Activated CD8-positive, alpha-beta memory T cell treated with anti-CD3 and anti-CD28 coated beads for 1 hour (primary cell): Measurements from ENCODE around the gene SLC29A2.
A peak's percentile ranks its signal among the peaks of the same experiment; 100 is the strongest.

Experiments used
- DNase-seq, 2 donors: peaks; one replicate each; pipeline ENCODE4 v3.0.0-alpha.2; 2020; ENCODE audit warnings: low read depth in 1 of 2; ENCODE audit errors: extremely low read depth in 1 of 2

SLC29A2 gene

DNA sequence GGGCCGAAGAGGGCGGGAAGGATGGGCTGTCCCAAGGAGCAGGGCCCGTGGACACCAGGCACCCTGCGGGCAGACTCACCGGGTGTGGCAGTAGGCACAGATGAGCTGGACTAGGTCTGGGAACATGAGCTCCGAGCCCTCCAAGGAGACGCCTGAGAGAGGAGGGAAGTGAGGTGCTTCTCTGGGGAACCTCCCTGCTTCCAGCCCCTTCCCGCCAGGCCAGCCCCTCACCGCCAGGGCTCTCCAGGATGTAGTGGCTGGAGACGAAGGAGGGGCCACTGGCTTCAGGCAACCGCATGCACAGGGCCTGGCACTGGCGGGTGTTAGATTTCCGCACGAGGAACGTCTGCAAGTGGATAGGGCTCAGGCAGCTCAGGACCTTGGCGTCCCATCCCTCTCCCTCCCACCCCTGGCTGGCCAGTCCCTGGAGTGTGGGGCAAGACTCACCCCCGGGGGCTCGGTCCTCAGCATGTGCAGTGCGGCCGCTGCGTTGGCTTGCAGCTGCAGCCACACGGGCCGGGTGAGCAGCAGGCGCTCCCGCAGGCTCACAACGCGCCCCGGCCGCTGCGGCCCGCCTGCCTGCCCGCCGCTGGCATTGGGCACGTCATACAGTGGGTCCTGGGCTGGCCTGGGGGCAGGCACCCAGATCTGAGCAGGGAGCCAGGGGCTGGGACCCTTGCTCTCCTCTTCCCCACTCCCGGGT, 35.9 kb downstream of the SLC29A2 start:
- no peak for DNase-seq

GRCh38 chr11:66334605-66335442, 36.7 kb downstream of the SLC29A2 start:
- DNase-seq: no peak

- no peak for DNase-seq
These were observed 37.5 kb downstream of the SLC29A2 start for GRCh38 chr11:66333896-66334604.

DNA sequence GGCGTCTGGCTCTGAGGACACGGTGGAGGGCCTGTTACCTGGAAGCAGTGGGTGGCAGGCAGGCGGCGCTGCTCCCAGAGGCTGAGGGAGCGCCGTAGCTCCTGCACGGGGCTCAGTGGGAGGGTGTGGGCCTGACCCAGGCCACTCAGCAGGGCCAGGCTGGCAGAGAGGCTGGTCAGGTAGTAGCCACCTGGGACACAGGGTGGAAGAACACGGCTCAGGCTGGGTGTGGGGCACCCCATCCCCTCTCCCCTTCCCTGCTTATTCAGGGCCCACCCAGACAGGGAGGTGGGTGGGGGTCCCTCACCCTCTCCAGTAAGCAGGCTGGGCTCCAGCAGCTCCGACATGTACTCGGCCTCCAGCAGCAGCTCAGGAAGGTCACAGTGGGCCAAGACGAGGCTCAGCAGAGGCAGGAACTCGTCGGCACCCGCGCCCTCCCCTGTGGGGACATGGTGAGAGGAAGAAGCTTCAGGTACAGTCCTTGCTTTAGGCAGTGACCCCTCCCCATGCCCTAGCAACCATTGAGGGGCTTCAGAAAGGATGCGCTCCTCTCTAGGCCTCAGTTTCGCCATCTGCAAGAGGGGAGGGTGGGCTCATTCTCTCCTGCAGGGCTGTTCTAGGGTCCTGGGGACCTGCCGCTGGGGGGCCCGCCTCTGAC, 38.2 kb downstream of the SLC29A2 start:
- no peak for DNase-seq

DNA sequence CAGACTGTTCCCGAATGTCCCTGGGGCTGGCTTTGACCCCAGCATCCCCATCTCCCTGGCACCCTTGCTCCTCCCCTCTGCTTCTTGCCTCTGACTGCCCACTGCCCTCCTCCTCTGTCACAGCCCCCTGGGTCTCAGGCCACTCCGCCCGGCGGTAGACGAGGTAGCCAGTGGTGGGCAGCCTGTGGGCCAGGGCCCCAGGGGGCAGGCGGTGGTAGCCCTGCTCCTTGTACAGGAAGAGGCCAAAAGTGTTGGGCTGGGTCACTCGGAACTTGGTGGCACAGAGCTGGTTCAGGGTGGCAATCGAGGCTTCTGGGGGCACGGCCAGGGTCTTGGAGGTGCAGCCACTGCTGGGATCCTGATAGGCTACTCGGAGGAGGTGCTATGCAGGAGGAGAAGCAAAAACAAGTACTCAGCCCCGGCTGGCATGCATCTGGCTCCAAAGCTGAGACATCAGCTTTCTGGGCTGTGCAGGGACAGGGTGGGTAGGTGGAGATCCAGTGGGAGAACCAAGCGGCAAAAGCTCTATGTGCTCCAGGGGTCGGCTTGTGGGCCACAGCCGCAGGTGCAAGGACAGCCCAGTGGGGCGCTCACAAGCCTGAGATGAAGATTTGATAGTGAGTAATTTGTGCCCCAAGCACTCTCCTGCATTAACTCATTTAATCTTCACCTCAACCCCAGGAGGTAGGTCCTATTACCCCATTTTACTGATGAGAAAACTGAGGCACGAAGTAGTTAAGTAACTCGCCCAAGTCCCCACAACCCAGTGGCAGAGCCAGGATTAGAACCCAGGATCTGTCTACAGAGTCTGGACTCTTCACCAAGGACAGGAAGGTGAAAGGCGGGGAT, 39.0 kb downstream of the SLC29A2 start:
- no peak for DNase-seq

GRCh38 chr11:66331542-66332370, 39.8 kb downstream of the SLC29A2 start:
- no peak for DNase-seq

- no peak for DNase-seq
These were observed 40.6 kb downstream of the SLC29A2 start for GRCh38 chr11:66330931-66331330.

GRCh38 chr11:66329165-66329673, 42.3 kb downstream of the SLC29A2 start:
- DNase-seq: no peak

DNA sequence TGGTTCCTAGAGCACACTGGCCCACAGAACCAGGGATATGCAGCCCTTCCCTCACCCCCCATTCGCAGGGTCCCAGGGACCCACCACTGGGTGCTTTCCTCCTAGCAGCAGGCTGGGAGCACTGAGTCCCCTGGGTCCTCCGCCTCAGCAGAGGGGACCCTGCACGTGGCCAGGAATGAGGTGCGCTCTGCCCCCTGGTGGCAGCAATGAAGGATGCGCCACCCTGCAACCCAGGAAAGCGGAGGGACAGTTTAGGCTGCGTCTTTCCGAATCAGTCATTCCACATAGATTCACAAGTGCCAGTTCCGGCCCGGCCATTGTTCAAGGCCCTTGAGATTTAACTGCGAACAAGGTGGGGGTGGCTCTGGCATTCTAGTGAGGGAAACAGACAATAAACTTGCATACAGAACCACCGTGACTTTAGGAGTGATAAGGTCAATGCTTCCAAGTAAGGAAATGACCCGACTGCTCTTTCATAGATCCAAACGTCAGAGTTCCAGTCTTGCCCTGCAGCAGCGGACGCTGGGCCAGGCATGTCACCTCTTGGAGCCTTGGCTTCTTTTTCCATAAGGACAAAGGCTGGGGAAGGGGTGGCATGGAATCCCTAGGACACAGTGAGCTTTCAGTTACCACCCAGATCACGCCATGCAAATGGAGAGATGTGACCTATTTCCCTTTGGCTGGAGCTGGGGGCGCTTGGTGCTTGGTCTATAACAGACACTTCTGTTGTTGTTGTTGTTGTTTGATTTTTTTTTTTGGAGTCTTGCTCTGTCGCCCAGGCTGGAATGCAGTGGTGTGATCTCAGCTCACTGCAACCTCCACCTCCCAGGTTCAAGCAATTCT, 43.0 kb downstream of the SLC29A2 start:
- DNase-seq: peak in 1 of 2 donors; percentile 72

DNA sequence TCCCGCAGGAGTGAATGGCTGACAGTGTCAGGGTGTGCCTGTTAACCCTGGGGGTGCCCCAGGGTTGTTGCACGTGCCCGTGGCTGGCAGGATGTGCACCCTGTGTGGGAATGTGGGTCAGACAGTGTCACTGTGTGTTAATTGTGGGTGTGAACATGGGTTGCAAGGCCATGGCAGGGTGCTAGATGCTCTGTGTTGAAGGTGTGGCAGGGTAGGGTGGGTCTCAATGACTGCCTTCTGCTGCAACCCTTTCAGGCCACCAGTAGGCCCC, 43.6 kb downstream of the SLC29A2 start:
- DNase-seq: no peak

DNA sequence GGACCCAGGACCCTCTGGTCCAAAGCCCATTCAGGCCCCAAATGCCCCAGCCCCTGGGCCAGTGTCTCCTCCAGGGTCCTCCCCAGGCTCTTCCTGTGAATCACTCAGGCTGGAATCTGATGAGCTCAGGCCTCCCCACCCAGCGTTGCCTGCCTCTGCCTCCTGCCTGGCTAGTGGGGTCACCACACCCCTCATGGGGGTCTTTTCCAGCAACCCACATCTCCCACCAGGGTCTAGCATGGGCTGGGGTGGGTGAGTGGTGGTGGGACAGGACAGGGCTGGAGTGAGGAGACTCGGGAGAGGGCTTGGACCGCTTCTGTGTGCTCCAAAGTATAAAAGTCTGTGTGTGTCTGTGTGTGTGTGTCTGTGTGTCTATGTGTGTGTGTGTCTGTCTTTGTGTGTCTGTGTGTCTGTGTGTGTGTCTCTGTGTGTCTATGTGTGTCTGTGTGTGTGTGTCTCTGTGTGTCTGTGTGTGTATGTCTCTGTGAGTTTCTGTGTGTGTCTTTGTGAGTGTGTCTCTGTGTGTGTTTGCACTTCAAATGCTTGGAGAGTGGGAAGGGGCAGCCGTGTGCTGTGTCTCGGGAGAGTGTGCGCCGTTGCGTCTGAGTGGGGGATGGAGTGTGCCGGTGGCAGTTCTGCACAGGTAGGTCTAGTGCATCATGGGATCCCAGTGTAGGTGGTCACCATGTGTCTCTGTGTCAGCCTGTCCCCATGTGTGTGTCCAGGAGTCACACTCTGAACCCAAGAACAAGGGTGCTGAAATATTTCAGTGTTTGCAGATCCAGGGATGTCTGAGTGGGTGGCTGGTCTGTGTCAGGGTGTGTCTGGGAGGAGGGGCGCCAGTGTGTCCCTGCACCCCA, 44.2 kb downstream of the SLC29A2 start:
- no peak for DNase-seq

DNA sequence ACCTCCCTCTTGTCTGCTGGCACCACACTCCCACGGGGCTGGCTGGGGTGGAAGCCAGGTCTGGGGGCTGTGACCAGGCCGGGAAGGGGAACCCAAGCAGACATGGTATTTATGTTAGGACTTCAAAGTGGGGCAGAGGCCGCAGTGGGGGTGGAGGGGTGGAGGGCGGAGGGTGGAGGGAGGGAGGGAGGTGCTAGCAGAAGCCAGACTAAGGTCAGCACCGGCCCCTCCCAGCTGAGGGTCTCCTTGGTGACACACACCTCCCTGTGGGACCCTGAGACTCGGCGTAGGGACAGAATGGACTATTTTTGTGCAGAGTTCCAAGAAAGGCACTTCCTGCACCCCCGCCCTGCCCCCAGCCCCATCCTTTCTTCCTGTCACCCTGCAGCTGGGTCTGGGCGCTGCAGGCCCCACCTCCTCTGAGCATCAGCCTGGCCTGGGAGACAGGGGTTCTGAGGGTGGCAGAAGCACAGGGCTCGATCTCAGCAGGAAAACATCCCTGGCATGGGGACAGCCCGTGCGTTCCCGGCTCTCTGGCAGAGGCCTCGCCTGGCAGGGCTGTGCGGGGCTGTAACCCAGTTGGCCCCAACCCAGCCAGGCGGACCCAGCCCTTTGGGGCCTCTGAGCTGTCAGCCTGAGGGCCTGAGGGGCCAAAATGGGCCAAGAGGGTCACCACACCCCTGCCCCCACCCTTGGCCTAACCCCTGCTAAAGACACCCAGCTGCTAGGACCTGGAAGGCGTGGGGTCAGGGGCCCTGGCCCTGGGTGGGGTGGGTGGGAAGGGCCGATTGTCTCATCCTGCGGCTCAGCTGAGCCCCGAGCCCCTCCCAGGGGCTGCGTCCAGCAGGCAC, 45.1 kb downstream of the SLC29A2 start:
- no peak for DNase-seq

GRCh38 chr11:66325263-66325671, 46.3 kb downstream of the SLC29A2 start:
- no peak for DNase-seq

- DNase-seq: no peak
These were observed 46.9 kb downstream of the SLC29A2 start for GRCh38 chr11:66324664-66325063.

- no peak for DNase-seq
These were observed 47.9 kb downstream of the SLC29A2 start for GRCh38 chr11:66323684-66324083.

GRCh38 chr11:66322732-66323427, 48.7 kb downstream of the SLC29A2 start:
- DNase-seq: no peak
